ENCODE measurements around the gene SKAP1.

DNA sequence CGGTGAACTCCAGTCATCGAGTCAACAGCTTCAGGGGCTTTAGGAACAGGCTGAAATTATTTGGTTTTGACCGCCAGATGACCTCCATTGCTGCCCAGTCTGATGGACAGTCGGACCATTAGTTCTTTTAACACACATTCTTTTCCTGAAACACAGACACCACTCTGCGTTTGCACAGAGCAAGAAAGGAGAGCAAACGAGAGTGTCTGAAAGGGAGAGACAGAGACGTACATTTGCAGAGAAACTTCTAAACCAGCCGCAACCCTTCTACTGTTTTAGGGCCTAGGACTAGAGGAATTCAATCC is 166.3 kb downstream of the SKAP1 start:
- no peak for TF ChIP-seq POLR2AphosphoS5 (IDR thresholded peaks at IDR 0.05; ENCODE audit: low read depth, low read length)
- TF ChIP-seq POLR2A (IDR thresholded peaks at IDR 0.05; ENCODE audit: low read depth, low read length): no peak
- TF ChIP-seq TAF1 (IDR thresholded peaks at IDR 0.05; ENCODE audit: borderline replicate concordance, low read depth, low read length): no peak

All from GM12892 (cell line).